K562 (cell line): Measurements from ENCODE around the gene MAGI2.

Experiments used
- CEBPB ChIP-seq: fragments of 450-650 bp; IDR thresholded peaks from 2 replicates; pipeline ENCODE4 v1.6.1; 2016; ENCODE audit warnings: missing genetic modification characterization, missing compliant biosample characterization
- CHD4 ChIP-seq: fragments of 200-600 bp; sonication (generic); IDR thresholded peaks from 3 replicates; pipeline ENCODE4 v1.6.1; 2012; ENCODE audit warnings: low read depth, mild to moderate bottlenecking, mixed read lengths, low read length, inconsistent platforms; ENCODE audit not compliant: insufficient read depth, insufficient replicate concordance, poor library complexity, severe bottlenecking
- CREB1 ChIP-seq, 2 experiments: sonication (generic) in 1 of 2; formaldehyde crosslinking in 1 of 2; IDR thresholded peaks; 2 replicates each; pipeline versions ENCODE4 v1.6.1 to v1.8.0; 2012 to 2022; ENCODE audit warnings: inconsistent platforms in 1 of 2, mild to moderate bottlenecking in 1 of 2, missing genetic modification reagents in 1 of 2, moderate library complexity in 1 of 2
- EHMT2 ChIP-seq: fragments of 450-650 bp; IDR thresholded peaks from 2 replicates; pipeline ENCODE4 v1.6.1; 2018; ENCODE audit warnings: antibody characterized with exemption
- FOXM1 ChIP-seq, 2 experiments: fragments of 450-650 bp in 1 of 2; sonication (generic) in 1 of 2; formaldehyde crosslinking in 1 of 2; IDR thresholded peaks; 2 replicates each; pipeline versions ENCODE4 v1.6.1 to v1.9.0; 2017 to 2022; ENCODE audit warnings: low read depth in 2 of 2, mild to moderate bottlenecking in 2 of 2, missing genetic modification reagents in 1 of 2, moderate library complexity in 1 of 2
- KAT2B ChIP-seq: IDR thresholded peaks from one replicate; pipeline ENCODE4 v1.6.1; 2012; ENCODE audit warnings: low read depth, mild to moderate bottlenecking, control low read depth, inconsistent platforms, low read length, moderate library complexity
- NFIX ChIP-seq: fragments of 250-450 bp; sonication (Bioruptor Pico); IDR thresholded peaks from 2 replicates; pipeline ENCODE4 v1.4.0; 2020; ENCODE audit warnings: low read depth, mild to moderate bottlenecking, moderate library complexity
- RB1 ChIP-seq: fragments of 450-650 bp; IDR thresholded peaks from 2 replicates; pipeline ENCODE4 v1.6.1; 2017; ENCODE audit warnings: low read depth, mild to moderate bottlenecking
- TOE1 ChIP-seq, 2 experiments: fragments of 450-650 bp in 1 of 2; sonication (generic) in 1 of 2; formaldehyde crosslinking in 1 of 2; IDR thresholded peaks; 2 replicates each; pipeline versions ENCODE4 v1.7.1 to v1.8.0; 2016 to 2022; ENCODE audit warnings: borderline replicate concordance in 2 of 2, mild to moderate bottlenecking in 2 of 2, antibody characterized with exemption in 1 of 2, inconsistent platforms in 1 of 2, low read depth in 1 of 2, missing genetic modification reagents in 1 of 2, moderate library complexity in 1 of 2
- TF ChIP-seq, protein P1 (sequence below), 3 experiments: IDR thresholded peaks in 2 of 3; conservative IDR thresholded peaks in 1 of 3; 2 replicates each; pipeline ENCODE4 v1.5.1; 2011 to 2012; ENCODE audit warnings: low read length in 3 of 3, mild to moderate bottlenecking in 3 of 3, control low read depth in 2 of 3, improper control_type of control experiment in 1 of 3, inconsistent platforms in 1 of 3, low read depth in 1 of 3, mixed read lengths in 1 of 3, moderate library complexity in 1 of 3; ENCODE audit not compliant: insufficient read depth in 2 of 3
- TF ChIP-seq, protein P2 (sequence below): sonication (generic); formaldehyde crosslinking; IDR thresholded peaks from 2 replicates; pipeline ENCODE4 v1.8.1; 2023; ENCODE audit warnings: mild to moderate bottlenecking, missing genetic modification reagents
- TF ChIP-seq, protein P3 (sequence below), 2 experiments: IDR thresholded peaks; 2 replicates each; pipeline ENCODE4 v1.6.1; 2011; ENCODE audit warnings: borderline replicate concordance in 1 of 2, control low read depth in 1 of 2, low read depth in 1 of 2, low read length in 1 of 2, mild to moderate bottlenecking in 1 of 2, mixed read lengths in 1 of 2, moderate library complexity in 1 of 2; ENCODE audit not compliant: insufficient read depth in 1 of 2, insufficient read length in 1 of 2, poor library complexity in 1 of 2, severe bottlenecking in 1 of 2; ENCODE audit errors: extremely low read depth in 1 of 2
- TF ChIP-seq, protein P4 (sequence below): IDR thresholded peaks from 2 replicates; pipeline ENCODE4 v1.6.1; 2012; ENCODE audit warnings: low read depth, low read length, improper control_type of control experiment, borderline replicate concordance

DNA sequence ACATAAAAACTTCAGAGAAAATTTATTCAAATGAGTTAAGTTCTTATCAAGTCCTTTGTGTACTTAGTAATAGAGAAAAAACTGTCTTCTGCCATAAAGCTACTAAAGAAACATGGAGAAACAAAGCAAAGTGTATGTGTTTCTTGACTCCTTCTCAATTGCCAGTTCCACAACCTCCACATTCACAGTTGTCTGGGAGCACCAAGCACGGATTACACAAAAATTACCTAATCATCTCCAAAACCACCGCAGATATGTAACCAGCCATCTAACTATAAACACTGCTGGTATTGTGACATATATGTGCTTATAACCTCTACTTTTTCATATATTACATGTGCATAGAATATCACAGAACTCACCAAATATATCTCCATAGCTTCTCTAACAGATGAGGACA lies 23.1 kb downstream of the MAGI2 start:
- TF ChIP-seq EHMT2 = no peak
- TF ChIP-seq NFIX = no peak
- TF ChIP-seq, protein P1, sequence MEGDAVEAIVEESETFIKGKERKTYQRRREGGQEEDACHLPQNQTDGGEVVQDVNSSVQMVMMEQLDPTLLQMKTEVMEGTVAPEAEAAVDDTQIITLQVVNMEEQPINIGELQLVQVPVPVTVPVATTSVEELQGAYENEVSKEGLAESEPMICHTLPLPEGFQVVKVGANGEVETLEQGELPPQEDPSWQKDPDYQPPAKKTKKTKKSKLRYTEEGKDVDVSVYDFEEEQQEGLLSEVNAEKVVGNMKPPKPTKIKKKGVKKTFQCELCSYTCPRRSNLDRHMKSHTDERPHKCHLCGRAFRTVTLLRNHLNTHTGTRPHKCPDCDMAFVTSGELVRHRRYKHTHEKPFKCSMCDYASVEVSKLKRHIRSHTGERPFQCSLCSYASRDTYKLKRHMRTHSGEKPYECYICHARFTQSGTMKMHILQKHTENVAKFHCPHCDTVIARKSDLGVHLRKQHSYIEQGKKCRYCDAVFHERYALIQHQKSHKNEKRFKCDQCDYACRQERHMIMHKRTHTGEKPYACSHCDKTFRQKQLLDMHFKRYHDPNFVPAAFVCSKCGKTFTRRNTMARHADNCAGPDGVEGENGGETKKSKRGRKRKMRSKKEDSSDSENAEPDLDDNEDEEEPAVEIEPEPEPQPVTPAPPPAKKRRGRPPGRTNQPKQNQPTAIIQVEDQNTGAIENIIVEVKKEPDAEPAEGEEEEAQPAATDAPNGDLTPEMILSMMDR (IDR thresholded peaks at IDR 0.05 in 2 of 3, conservative IDR thresholded peaks at IDR 0.05 in 1 of 3; ENCODE audit: insufficient read depth in 2 of 3, low read depth in 1 of 3, low read length in 3 of 3) = no peak
- no peak for TF ChIP-seq CREB1 (IDR thresholded peaks at IDR 0.05)
- no peak for TF ChIP-seq CREB1 (CRISPR knock-in tag; IDR thresholded peaks at IDR 0.05)
- TF ChIP-seq TOE1 (IDR thresholded peaks at IDR 0.05; ENCODE audit: borderline replicate concordance) = no peak
- no peak for TF ChIP-seq TOE1 (CRISPR knock-in tag; IDR thresholded peaks at IDR 0.05; ENCODE audit: borderline replicate concordance, low read depth)
- no peak for TF ChIP-seq CHD4
- no peak for TF ChIP-seq KAT2B
- TF ChIP-seq, protein P2, sequence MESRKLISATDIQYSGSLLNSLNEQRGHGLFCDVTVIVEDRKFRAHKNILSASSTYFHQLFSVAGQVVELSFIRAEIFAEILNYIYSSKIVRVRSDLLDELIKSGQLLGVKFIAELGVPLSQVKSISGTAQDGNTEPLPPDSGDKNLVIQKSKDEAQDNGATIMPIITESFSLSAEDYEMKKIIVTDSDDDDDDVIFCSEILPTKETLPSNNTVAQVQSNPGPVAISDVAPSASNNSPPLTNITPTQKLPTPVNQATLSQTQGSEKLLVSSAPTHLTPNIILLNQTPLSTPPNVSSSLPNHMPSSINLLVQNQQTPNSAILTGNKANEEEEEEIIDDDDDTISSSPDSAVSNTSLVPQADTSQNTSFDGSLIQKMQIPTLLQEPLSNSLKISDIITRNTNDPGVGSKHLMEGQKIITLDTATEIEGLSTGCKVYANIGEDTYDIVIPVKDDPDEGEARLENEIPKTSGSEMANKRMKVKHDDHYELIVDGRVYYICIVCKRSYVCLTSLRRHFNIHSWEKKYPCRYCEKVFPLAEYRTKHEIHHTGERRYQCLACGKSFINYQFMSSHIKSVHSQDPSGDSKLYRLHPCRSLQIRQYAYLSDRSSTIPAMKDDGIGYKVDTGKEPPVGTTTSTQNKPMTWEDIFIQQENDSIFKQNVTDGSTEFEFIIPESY (CRISPR knock-in tag) = no peak
- TF ChIP-seq CEBPB = no peak
- no peak for TF ChIP-seq FOXM1 (IDR thresholded peaks at IDR 0.05; ENCODE audit: low read depth)
- TF ChIP-seq FOXM1 (CRISPR knock-in tag; IDR thresholded peaks at IDR 0.05; ENCODE audit: low read depth) = no peak
- no peak for TF ChIP-seq RB1
- TF ChIP-seq, protein P3, sequence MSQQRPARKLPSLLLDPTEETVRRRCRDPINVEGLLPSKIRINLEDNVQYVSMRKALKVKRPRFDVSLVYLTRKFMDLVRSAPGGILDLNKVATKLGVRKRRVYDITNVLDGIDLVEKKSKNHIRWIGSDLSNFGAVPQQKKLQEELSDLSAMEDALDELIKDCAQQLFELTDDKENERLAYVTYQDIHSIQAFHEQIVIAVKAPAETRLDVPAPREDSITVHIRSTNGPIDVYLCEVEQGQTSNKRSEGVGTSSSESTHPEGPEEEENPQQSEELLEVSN (IDR thresholded peaks at IDR 0.05; ENCODE audit: borderline replicate concordance in 1 of 2, extremely low read depth in 1 of 2, insufficient read depth in 1 of 2, insufficient read length in 1 of 2, low read depth in 1 of 2, low read length in 1 of 2, poor library complexity in 1 of 2, severe bottlenecking in 1 of 2) = no peak
- TF ChIP-seq, protein P4, sequence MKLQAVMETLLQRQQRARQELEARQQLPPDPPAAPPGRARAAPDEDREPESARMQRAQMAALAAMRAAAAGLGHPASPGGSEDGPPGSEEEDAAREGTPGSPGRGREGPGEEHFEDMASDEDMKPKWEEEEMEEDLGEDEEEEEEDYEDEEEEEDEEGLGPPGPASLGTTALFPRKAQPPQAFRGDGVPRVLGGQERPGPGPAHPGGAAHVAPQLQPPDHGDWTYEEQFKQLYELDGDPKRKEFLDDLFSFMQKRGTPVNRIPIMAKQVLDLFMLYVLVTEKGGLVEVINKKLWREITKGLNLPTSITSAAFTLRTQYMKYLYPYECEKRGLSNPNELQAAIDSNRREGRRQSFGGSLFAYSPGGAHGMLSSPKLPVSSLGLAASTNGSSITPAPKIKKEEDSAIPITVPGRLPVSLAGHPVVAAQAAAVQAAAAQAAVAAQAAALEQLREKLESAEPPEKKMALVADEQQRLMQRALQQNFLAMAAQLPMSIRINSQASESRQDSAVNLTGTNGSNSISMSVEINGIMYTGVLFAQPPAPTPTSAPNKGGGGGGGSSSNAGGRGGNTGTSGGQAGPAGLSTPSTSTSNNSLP = no peak
